ENCODE measurements around the gene RBFA.

GRCh38 chr18:80044072-80044471 is 9.8 kb downstream of the RBFA start:
- no peak for TF ChIP-seq CTCF (IDR thresholded peaks at IDR 0.05)
- TF ChIP-seq POLR2A (IDR thresholded peaks at IDR 0.05) = no peak
